Duodenal mucosa (tissue), 2 donors: Measurements from ENCODE around the gene THSD1.

Experiments used
- H3K27ac ChIP-seq: one replicate; pipeline ENCODE4 v1.7.0; 2013; ENCODE audit warnings: low read depth, low read length
- H3K27me3 ChIP-seq, 2 donors: one replicate each; pipeline ENCODE4 v1.7.0; 2013; ENCODE audit warnings: low read length in 2 of 2, control low read depth in 1 of 2; ENCODE audit not compliant: insufficient read depth in 2 of 2, control insufficient read depth in 1 of 2
- H3K36me3 ChIP-seq, 2 donors: one replicate each; pipeline ENCODE4 v1.7.0; 2013; ENCODE audit warnings: low read length in 2 of 2, control low read depth in 1 of 2; ENCODE audit not compliant: insufficient read depth in 2 of 2, control insufficient read depth in 1 of 2
- H3K4me1 ChIP-seq, 2 donors: one replicate each; pipeline ENCODE4 v1.7.0; 2013; ENCODE audit warnings: low read length in 2 of 2, control low read depth in 1 of 2; ENCODE audit not compliant: insufficient read depth in 2 of 2, control insufficient read depth in 1 of 2
- H3K4me3 ChIP-seq, 2 donors: one replicate each; pipeline ENCODE4 v1.7.0; 2013; ENCODE audit warnings: low read length in 2 of 2, low read depth in 1 of 2
- H3K9ac ChIP-seq, 2 donors: one replicate each; pipeline ENCODE4 v1.7.0; 2013; ENCODE audit warnings: low read length in 2 of 2, low read depth in 1 of 2
- H3K9me3 ChIP-seq, 2 donors: one replicate each; pipeline ENCODE4 v1.7.0; 2013; ENCODE audit warnings: low read length in 2 of 2, control low read depth in 1 of 2; ENCODE audit not compliant: control insufficient read depth in 1 of 2

THSD1 gene

GRCh38 chr13:52449331-52450011 lies 43.5 kb upstream of the THSD1 start:
- Histone ChIP-seq H3K4me3 (peak overlapping the region; percentile 85 to 98), H3K9ac (peak overlapping the region; percentile 88 to 94), H3K4me1 (peaks cover 17 to 29% of the 10 kb centered on the region in 2 donors), H3K9me3 (no peaks in the 10 kb centered on the region), H3K36me3 (peaks cover 0 to 5% of the 10 kb centered on the region in 2 donors), H3K27me3 (no peaks in the 10 kb centered on the region), H3K27ac (peak overlapping the region; percentile 94)

- Histone ChIP-seq H3K4me1 (peaks cover 17 to 23% of the 10 kb centered on the region in 2 donors), H3K9me3 (no peaks in the 10 kb centered on the region), H3K36me3 (peaks cover 0 to 5% of the 10 kb centered on the region in 2 donors), H3K9ac (no peak overlapping the region), H3K27me3 (no peaks in the 10 kb centered on the region), H3K4me3 (no peak overlapping the region), H3K27ac (no peak overlapping the region)
Measured at GRCh38 chr13:52447815-52448552, 42.0 kb upstream of the THSD1 start.

- Histone ChIP-seq H3K27me3 (no peaks in the 10 kb centered on the region), H3K27ac (no peak overlapping the region), H3K36me3 (peaks cover 0 to 8% of the 10 kb centered on the region in 2 donors), H3K9me3 (no peaks in the 10 kb centered on the region), H3K4me1 (peaks cover 17 to 23% of the 10 kb centered on the region in 2 donors), H3K4me3 (no peak overlapping the region), H3K9ac (no peak overlapping the region)
Measured at GRCh38 chr13:52447354-52447753, 41.4 kb upstream of the THSD1 start.

- H3K9me3 ChIP-seq, result no peaks in the 10 kb centered on the region
- H3K36me3 ChIP-seq, result peaks cover 0 to 17% of the 10 kb centered on the region in 2 donors
- no peak overlapping the region for H3K9ac ChIP-seq
- H3K4me1 ChIP-seq, result peaks cover 17 to 23% of the 10 kb centered on the region in 2 donors
- H3K27ac ChIP-seq, result no peak overlapping the region
- H3K4me3 ChIP-seq, result no peak overlapping the region
- no peaks in the 10 kb centered on the region for H3K27me3 ChIP-seq
Measured at GRCh38 chr13:52446265-52446664, 40.3 kb upstream of the THSD1 start.

- H3K4me1 ChIP-seq, result no peaks in the 10 kb centered on the region
- H3K36me3 ChIP-seq, result peaks cover 9 to 54% of the 10 kb centered on the region in 2 donors
- H3K4me3 ChIP-seq, result no peak overlapping the region
- no peak overlapping the region for H3K27ac ChIP-seq
- no peaks in the 10 kb centered on the region for H3K9me3 ChIP-seq
- no peak overlapping the region for H3K9ac ChIP-seq
- no peaks in the 10 kb centered on the region for H3K27me3 ChIP-seq
Measured at GRCh38 chr13:52432456-52432855, 26.5 kb upstream of the THSD1 start.

GRCh38 chr13:52428295-52428694 lies 22.3 kb upstream of the THSD1 start:
- Histone ChIP-seq H3K9ac (no peak overlapping the region), H3K4me3 (no peak overlapping the region), H3K27me3 (no peaks in the 10 kb centered on the region), H3K27ac (no peak overlapping the region), H3K4me1 (no peaks in the 10 kb centered on the region), H3K36me3 (peaks cover 10 to 54% of the 10 kb centered on the region in 2 donors), H3K9me3 (no peaks in the 10 kb centered on the region)

GRCh38 chr13:52421216-52421615 lies 15.2 kb upstream of the THSD1 start:
- no peak overlapping the region for H3K4me3 ChIP-seq
- H3K27ac ChIP-seq, result no peak overlapping the region
- H3K27me3 ChIP-seq, result no peaks in the 10 kb centered on the region
- no peaks in the 10 kb centered on the region for H3K4me1 ChIP-seq
- H3K9me3 ChIP-seq, result no peaks in the 10 kb centered on the region
- peaks cover 22 to 61% of the 10 kb centered on the region in 2 donors for H3K36me3 ChIP-seq
- H3K9ac ChIP-seq, result no peak overlapping the region

- peaks cover 28 to 72% of the 10 kb centered on the region in 2 donors for H3K36me3 ChIP-seq
- H3K27me3 ChIP-seq, result no peaks in the 10 kb centered on the region
- H3K9ac ChIP-seq, result no peak overlapping the region
- no peaks in the 10 kb centered on the region for H3K4me1 ChIP-seq
- no peak overlapping the region for H3K27ac ChIP-seq
- H3K4me3 ChIP-seq, result no peak overlapping the region
- no peaks in the 10 kb centered on the region for H3K9me3 ChIP-seq
Measured at GRCh38 chr13:52419080-52419479, 13.1 kb upstream of the THSD1 start.

- Histone ChIP-seq H3K27ac (no peak overlapping the region), H3K36me3 (peaks cover 43 to 53% of the 10 kb centered on the region in 2 donors), H3K27me3 (no peaks in the 10 kb centered on the region)
Measured at GRCh38 chr13:52414963-52415362, 9.0 kb upstream of the THSD1 start.

GRCh38 chr13:52414051-52414450 lies 8.1 kb upstream of the THSD1 start:
- H3K9ac ChIP-seq, result no peak overlapping the region
- no peaks in the 10 kb centered on the region for H3K4me1 ChIP-seq
- H3K4me3 ChIP-seq, result no peak overlapping the region
- H3K27ac ChIP-seq, result no peak overlapping the region
- no peaks in the 10 kb centered on the region for H3K9me3 ChIP-seq
- peaks cover 43 to 45% of the 10 kb centered on the region in 2 donors for H3K36me3 ChIP-seq
- no peaks in the 10 kb centered on the region for H3K27me3 ChIP-seq

More at GRCh38 chr13:52414963-52415362, 9.0 kb upstream of the THSD1 start:
- H3K4me3 ChIP-seq, result no peak overlapping the region
- no peaks in the 10 kb centered on the region for H3K4me1 ChIP-seq
- H3K9me3 ChIP-seq, result no peaks in the 10 kb centered on the region
- no peak overlapping the region for H3K9ac ChIP-seq
